GM21447 (cell line): Measurements from ENCODE around the gene CR2.
"Not testable (repeated sequence)": the region's sequence is repeated elsewhere in the genome, so short reads cannot be mapped to it uniquely, and the experiment has no call there.

ENCODE experiments used
- ATAC-seq: cut with Tn5 transposase; IDR thresholded peaks from one replicate; pipeline ENCODE4 v1.9.1; 2021; ENCODE audit not compliant: unreplicated experiment

Gene CR2

DNA sequence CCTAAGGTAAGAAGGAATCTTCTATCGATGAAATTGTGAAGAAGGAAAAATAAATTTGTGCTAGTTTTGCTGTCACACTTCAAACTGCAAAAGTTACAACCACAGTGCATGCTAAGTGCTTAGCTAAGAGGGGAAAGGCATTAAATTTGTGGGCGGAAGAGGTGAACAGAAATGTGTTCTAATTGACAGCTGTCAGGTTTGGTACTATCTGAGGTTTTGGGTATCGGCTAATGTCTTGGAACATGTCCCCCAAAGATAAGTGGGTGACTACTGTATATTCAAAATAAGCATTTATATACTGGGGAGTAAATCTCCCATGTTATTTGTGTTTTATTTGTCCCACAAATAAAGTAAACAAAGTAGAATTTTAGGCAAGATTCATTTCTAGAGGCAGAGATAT lies 49.8 kb downstream of the CR2 start:
- ATAC-seq, result no peak

DNA sequence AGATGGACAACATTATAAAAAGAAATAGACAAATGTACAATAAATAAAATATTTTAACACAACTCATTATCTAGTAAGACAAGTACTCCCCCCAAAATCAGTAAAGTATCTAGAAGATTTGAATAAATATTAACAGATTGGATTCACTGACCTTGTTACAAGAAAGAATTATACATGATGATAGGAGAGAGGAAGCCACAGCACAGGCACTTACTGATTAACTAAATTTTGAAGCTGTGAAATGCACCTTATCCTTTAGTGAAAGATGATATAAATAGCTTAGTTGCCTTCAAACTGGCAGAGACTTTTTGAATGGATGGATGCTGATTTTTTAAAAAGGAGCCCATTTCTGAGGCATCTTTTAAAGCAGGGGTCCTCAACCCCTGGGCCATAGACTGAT lies 50.3 kb downstream of the CR2 start:
- ATAC-seq, result no peak

DNA sequence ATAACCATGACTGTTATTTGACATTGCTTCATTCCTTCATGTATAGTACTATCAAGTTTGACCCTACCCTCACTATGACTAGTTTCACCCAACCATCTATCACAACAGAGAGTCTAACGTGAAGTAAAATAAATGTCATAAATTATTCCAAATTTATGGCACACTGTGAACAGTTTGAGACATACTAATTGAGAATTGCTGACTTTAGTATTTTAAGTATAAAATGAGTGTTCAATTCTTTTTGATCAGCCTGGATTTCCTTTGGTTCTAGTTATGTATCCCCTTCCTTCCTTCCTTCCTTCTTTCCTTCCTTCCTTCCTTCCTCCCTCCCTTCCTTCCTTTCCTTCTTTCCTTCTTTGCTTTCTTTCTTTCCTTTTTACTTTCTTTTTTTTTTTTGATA lies 56.3 kb downstream of the CR2 start:
- ATAC-seq, result no peak

DNA sequence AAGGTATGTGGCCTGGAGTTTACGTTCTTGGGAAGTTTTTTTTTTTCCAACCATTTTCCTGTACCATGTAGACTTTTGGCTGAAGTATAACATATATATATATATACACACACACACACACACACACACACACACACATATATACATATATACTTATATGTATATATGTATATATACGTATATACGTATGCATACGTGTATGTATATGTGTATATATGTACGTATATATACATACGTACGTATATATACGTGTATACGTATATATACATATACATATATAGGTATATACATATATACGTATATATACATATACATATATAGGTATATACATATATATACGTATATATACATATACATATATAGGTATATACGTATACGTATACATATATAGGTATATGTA lies 60.8 kb downstream of the CR2 start:
- no peak for ATAC-seq

DNA sequence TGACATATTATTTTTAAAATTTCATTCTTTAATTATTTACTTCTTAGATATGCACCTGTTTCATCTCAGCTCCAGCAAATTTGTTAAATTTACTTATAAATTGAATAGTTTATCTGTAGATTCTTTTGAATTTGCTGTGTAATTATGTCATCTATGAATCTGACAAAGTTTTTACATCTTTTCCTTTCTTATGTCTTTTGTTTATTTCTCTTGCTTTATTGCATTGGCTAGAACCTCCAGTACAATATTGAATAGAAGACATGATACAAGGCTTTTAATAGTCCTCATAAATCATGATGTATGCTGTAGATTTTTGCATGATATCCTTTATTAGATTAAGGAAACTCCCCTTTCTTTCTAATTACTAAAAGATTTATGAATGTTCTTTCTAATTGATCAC lies 62.6 kb downstream of the CR2 start:
- no peak for ATAC-seq

DNA sequence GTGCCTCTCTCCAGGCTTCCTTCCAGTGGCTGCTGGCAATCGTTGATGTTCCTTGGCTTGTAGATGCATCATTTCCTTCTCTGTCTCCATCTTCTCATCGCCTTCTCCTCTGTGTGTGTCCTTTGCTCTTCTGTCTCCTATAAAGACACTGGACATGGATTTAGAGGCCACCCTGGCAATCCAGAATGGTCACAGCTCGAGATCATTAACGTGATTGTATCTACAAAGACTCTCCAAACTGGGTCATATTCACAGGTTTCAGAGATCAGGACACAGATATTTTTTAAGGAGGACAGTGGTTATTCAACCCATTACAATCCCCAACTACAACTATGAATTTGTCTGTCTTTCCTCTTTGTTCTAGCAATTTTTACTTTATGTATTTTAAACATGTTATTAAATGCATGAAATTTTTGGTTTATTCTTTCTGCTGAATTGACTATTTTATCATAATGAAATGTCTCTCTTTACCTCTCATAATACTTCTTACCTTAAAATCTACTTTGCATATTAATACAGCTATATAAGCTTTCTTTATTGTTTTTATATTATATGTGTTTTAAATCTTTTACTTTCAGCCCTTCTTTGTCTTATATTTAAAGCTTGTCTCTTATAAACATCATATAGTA lies 64.6 kb downstream of the CR2 start:
- ATAC-seq, result no peak

DNA sequence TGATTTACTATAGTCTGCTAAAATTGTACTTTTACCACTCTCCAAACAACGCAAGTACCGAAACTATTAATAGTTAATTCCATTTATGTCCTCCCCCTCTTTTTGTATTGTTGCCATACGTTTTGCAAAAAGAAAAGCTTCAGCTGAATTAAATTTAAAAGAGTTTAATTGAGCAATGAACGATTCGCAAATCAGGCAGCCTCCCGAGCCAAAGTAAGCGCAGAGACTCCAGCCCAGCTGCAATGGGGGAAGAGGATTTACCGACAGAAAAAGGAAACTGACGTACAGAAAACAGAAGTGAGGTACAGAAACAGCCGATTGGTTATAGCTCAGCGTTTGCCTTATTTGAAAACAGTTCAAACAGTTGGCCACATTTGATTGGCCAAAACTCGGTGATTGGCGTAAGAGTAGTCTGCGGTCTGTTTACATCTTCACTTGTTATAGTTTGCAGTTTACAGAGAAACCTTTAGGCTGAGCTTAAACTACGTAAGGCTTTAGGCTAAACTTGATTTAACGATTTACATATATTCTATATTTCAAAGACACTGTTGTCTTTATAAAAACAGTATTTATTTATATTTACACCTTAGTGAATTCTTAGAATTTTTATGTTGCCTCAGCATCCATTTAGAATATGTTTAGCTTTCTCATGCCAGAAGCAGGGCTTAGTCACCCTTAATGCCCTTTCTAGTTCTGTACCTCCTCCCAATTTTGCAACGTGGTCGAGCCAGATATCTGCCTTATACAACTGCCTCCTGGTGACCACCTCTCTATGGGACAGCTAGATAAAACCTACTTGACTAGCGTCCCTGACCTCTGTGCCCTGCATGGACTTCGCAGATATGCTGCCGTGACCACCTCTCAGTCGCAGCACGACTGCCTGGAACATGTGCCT lies 65.6 kb downstream of the CR2 start:
- no peak for ATAC-seq

DNA sequence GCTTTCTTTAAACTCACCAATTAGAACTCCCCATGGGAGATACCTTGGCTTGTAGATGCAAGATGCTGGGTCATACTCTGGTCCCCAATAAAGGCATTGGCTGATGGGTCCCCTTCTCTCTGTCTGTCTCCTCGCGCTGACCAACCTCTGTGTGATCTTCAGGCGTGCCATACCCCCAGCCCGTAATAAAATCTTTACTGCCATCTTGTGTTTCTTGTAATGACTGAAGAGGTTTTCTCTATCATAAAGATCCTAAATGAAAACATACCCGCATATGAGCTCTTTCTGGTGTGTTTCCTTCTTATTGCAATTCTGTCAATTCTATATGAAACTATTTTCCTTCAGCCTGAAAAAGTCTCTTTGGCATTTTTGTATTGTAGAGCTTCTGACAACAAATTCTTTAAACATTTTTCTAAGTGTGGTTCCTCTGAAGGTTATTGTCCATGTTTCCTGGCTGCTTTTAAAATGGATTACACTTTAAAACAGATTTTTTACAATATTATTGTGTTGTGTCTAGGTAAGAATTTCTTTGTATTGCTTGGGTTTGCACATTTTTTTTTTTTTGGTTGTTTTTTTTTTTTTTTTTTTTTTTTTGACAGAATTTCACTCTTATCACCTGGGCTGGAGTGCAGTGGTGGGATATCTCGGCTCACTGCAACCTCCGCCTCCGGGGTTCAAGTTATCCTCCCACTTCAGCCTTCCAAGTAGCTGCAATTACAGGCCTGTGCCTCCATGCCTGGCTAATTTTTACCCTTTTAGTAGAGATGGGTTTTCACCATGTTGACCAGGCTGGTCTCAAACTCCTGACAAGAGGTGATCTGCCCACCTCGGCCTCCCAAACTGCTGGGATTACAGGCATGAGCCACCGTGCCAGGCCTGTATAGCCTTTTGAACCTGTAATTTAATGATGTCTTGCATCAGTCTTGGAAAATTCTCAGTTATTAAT lies 66.5 kb downstream of the CR2 start:
- not testable (repeated sequence) for ATAC-seq

DNA sequence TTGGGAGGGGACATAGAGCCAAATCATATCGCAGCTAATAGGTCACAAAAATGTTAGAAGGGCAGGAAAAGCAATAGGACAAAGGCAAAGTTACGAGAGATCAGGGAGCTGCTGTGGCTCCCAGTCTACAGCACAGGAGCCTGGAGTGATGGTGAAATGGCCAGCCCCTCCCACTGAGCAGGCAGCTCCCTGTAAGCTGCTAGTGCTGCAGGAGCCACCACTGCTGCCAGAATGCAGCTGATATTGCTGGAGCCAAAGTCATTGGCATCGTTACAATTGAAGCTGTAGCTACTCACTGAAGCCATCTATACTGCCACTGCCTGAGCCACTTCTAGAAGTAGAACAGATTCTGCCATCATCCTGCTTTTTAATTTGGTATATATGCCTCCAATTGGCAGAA lies 71.1 kb downstream of the CR2 start:
- ATAC-seq, result not testable (repeated sequence)

DNA sequence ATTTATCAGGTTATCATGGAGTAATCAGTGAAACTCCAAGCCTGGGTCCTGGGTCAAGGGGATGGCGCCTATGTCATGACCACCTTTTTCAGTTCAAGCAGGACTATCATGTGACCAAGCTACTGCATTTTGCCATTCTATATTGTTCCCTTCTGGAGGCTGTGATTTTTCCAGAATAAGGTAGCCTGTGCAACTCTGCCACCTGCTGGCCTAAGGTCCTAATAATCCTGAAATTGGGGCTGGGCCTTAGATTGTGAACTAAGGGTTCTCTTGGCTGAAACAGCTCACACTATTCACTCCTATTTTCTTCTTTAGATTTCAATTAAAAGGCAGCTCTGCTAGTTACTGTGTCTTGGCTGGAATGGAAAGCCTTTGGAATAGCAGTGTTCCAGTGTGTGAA lies 74.3 kb downstream of the CR2 start:
- ATAC-seq, result not testable (repeated sequence)

DNA sequence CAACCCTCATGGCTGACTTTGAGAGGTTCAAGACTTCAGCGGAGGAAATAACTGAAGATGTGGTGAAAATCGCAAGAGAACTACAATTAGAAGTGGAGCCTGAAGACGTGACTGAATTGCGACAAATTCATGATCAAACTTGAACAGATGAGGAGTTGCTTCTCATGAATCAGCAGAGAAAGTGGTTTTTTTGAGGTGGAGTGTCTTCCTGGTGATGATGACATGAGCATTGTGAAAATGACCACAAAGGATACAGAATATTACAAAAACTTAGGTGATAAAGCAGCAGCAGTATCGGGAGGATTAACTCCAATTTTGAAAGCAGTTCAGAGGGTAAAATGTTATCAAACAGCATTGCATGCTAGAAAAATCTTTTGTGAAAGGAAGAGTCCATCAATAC lies 82.1 kb downstream of the CR2 start:
- not testable (repeated sequence) for ATAC-seq
